ENCODE data around the gene PAOX.
"Not testable (repeated sequence)": the region's sequence is repeated elsewhere in the genome, so short reads cannot be mapped to it uniquely, and the experiment has no call there.

PAOX gene

DNA sequence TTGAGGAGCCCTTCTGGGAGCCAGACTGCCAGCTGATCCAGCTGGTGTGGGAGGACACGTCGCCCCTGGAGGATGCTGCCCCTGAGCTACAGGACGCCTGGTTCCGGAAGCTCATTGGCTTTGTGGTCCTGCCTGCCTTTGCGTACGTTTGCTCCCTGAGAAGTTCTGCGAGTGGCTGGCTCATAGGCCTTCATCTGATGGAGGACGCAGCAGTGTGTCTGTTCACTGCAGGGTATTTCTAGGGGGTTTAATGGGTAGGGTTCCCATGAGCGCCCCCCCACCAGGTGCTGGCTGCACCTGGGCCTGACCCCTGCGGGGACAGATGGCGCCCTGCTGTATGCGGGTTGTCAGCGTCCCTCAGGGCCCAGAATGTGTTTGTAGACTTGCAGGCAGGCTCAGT is 5.0 kb downstream of the PAOX start:
- H4K20me1 ChIP-seq (ENCODE audit: insufficient read depth, low read length) = no peaks in the 10 kb centered on the region
- no peak for DNase-seq

GRCh38 chr10:133385214-133385613 is 6.2 kb downstream of the PAOX start:
- Histone ChIP-seq H3K79me2 (ENCODE audit: insufficient read depth, low read length) (no peaks in the 10 kb centered on the region), H3K27ac (ENCODE audit: low read length) (no peak overlapping the region), H3K4me3 (ENCODE audit: low read depth in 1 of 2, low read length in 2 of 2) (no peak overlapping the region), H2AFZ (ENCODE audit: low read depth, low read length) (no peak overlapping the region), H3K4me2 (ENCODE audit: insufficient read depth, low read length) (no peak overlapping the region), H3K27me3 (ENCODE audit: insufficient read depth, low read length, poor library complexity) (no peaks in the 10 kb centered on the region), H3K4me1 (ENCODE audit: insufficient read depth, low read length) (no peaks in the 10 kb centered on the region), H3K9me3 (ENCODE audit: insufficient read depth, low read length, severe bottlenecking) (no peaks in the 10 kb centered on the region), H3K36me3 (ENCODE audit: insufficient read depth, low read length) (no peaks in the 10 kb centered on the region), H3K9ac (ENCODE audit: low read depth, low read length) (no peak overlapping the region), H4K20me1 (ENCODE audit: insufficient read depth, low read length) (no peaks in the 10 kb centered on the region)
- no peak for DNase-seq
- TF ChIP-seq EZH2 (IDR thresholded peaks at IDR 0.05; ENCODE audit: borderline replicate concordance, low read depth, low read length, severe bottlenecking) (no peak), CTCF (IDR thresholded peaks at IDR 0.05; ENCODE audit: borderline replicate concordance, extremely low read depth, low read length, poor library complexity, severe bottlenecking) (no peak)
- ATAC-seq (ENCODE audit: insufficient read depth, low read depth) = no peak

More for the DNA sequence above, 5.0 kb downstream of the PAOX start:
- Histone ChIP-seq H3K4me2 (ENCODE audit: insufficient read depth, low read length) (no peak overlapping the region), H3K9ac (ENCODE audit: low read depth, low read length) (no peak overlapping the region), H3K27me3 (ENCODE audit: insufficient read depth, low read length, poor library complexity) (no peaks in the 10 kb centered on the region), H3K4me1 (ENCODE audit: insufficient read depth, low read length) (no peaks in the 10 kb centered on the region), H3K27ac (ENCODE audit: low read length) (no peak overlapping the region), H2AFZ (ENCODE audit: low read depth, low read length) (no peak overlapping the region), H3K79me2 (ENCODE audit: insufficient read depth, low read length) (no peaks in the 10 kb centered on the region), H3K9me3 (ENCODE audit: insufficient read depth, low read length, severe bottlenecking) (no peaks in the 10 kb centered on the region), H3K36me3 (ENCODE audit: insufficient read depth, low read length) (no peaks in the 10 kb centered on the region), H3K4me3 (ENCODE audit: low read depth in 1 of 2, low read length in 2 of 2) (no peak overlapping the region)
- TF ChIP-seq CTCF (IDR thresholded peaks at IDR 0.05; ENCODE audit: borderline replicate concordance, extremely low read depth, low read length, poor library complexity, severe bottlenecking) = no peak
- no peak for TF ChIP-seq EZH2 (IDR thresholded peaks at IDR 0.05; ENCODE audit: borderline replicate concordance, low read depth, low read length, severe bottlenecking)
- no peak for ATAC-seq (ENCODE audit: insufficient read depth, low read depth)

DNA sequence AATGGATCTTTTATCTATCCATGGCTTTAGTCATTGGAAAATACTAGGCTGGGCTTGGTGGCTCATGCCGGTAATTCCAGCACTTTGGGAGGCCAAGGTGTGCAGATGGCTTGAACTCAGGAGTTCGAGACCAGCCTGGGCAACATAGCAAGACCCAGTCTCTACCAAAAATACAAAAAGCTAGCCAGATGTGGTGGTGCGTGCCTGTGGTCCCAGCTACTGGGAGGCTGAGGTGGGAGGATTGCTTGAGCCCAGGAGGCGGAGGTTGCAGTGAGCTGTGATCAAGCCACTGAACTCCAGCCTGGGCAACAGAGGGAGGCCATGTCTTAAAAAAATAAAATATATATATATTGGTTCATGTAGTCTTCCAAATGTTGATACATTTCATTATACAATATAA is 7.9 kb downstream of the PAOX start:
- H3K4me1 ChIP-seq (ENCODE audit: insufficient read depth, low read length); DNase-seq; H3K4me3 ChIP-seq (ENCODE audit: low read depth in 1 of 2, low read length in 2 of 2); ATAC-seq (ENCODE audit: insufficient read depth, low read depth); H2AFZ ChIP-seq (ENCODE audit: low read depth, low read length); H3K79me2 ChIP-seq (ENCODE audit: insufficient read depth, low read length); H3K36me3 ChIP-seq (ENCODE audit: insufficient read depth, low read length); H3K9ac ChIP-seq (ENCODE audit: low read depth, low read length); H4K20me1 ChIP-seq (ENCODE audit: insufficient read depth, low read length); H3K9me3 ChIP-seq (ENCODE audit: insufficient read depth, low read length, severe bottlenecking); H3K27me3 ChIP-seq (ENCODE audit: insufficient read depth, low read length, poor library complexity); H3K4me2 ChIP-seq (ENCODE audit: insufficient read depth, low read length); H3K27ac ChIP-seq (ENCODE audit: low read length): not testable (repeated sequence)

GRCh38 chr10:133388236-133388972 is 9.3 kb downstream of the PAOX start:
- ATAC-seq (ENCODE audit: insufficient read depth, low read depth) = no peak
- peaks cover 2% of the 10 kb centered on the region for H3K4me1 ChIP-seq (ENCODE audit: insufficient read depth, low read length)

More at GRCh38 chr10:133388236-133388972, 9.3 kb downstream of the PAOX start:
- no peak overlapping the region for H3K27ac ChIP-seq (ENCODE audit: low read length)
- no peaks in the 10 kb centered on the region for H3K27me3 ChIP-seq (ENCODE audit: insufficient read depth, low read length, poor library complexity)
- H3K79me2 ChIP-seq (ENCODE audit: insufficient read depth, low read length) = no peaks in the 10 kb centered on the region
- no peak for TF ChIP-seq EZH2 (IDR thresholded peaks at IDR 0.05; ENCODE audit: borderline replicate concordance, low read depth, low read length, severe bottlenecking)
- TF ChIP-seq CTCF (IDR thresholded peaks at IDR 0.05; ENCODE audit: borderline replicate concordance, extremely low read depth, low read length, poor library complexity, severe bottlenecking) = no peak
- no peak overlapping the region for H3K4me3 ChIP-seq (ENCODE audit: low read depth in 1 of 2, low read length in 2 of 2)
- H3K9me3 ChIP-seq (ENCODE audit: insufficient read depth, low read length, severe bottlenecking) = no peaks in the 10 kb centered on the region
- no peak overlapping the region for H3K4me2 ChIP-seq (ENCODE audit: insufficient read depth, low read length)
- no peaks in the 10 kb centered on the region for H4K20me1 ChIP-seq (ENCODE audit: insufficient read depth, low read length)
- no peaks in the 10 kb centered on the region for H3K36me3 ChIP-seq (ENCODE audit: insufficient read depth, low read length)
- no peak for DNase-seq
- no peak overlapping the region for H3K9ac ChIP-seq (ENCODE audit: low read depth, low read length)
- no peak overlapping the region for H2AFZ ChIP-seq (ENCODE audit: low read depth, low read length)

Measured in DND-41 (cell line).